Adrenal gland (tissue), 12 donors: ENCODE results near the gene DHX32. TPM values are rescaled to one million over a fixed set of nuclear protein-coding genes. Genes with fewer than 3 reads are reported as not detected.

Experiments
- DNase-seq, 7 donors: peaks; one replicate each; pipeline ENCODE4 v3.0.0-alpha.2; 2019 to 2020
- H3K27ac ChIP-seq, 5 donors: fragments of 200-600 bp; sonication (generic) in 4 of 5; 1 replicate in 3 of 5; 2 replicates in 2 of 5; pipeline versions ENCODE4 v1.5.1 to v1.8.0; 2016 to 2020; ENCODE audit warnings: mild to moderate bottlenecking in 1 of 5
- H3K27me3 ChIP-seq: fragments of 200-600 bp; 2 replicates; pipeline ENCODE4 v1.8.0; 2021
- H3K36me3 ChIP-seq, 2 donors: fragments of 200-600 bp; replicated peaks in 1 of 2; 1 replicate in 1 of 2; 2 replicates in 1 of 2; pipeline versions ENCODE4 v1.5.1 to v1.8.0; 2018 to 2022
- H3K4me1 ChIP-seq, 2 donors: fragments of 200-600 bp; replicated peaks in 1 of 2; 1 replicate in 1 of 2; 2 replicates in 1 of 2; pipeline versions ENCODE4 v1.5.1 to v1.8.0; 2018 to 2021
- H3K4me3 ChIP-seq, 4 donors: fragments of 200-600 bp; sonication (generic) in 3 of 4; one replicate each; pipeline ENCODE4 v1.5.1; 2016 to 2018
- H3K9me3 ChIP-seq, 3 donors: fragments of 200-600 bp; sonication (generic) in 1 of 3; replicated peaks in 1 of 3; 1 replicate in 2 of 3; 2 replicates in 1 of 3; pipeline versions ENCODE4 v1.5.1 to v1.8.0; 2016 to 2021
- POLR2A ChIP-seq, 2 donors: fragments of 450-650 bp; IDR thresholded peaks; one replicate each; pipeline ENCODE4 v1.6.1; 2017; ENCODE audit warnings: antibody characterized with exemption in 2 of 2, mild to moderate bottlenecking in 2 of 2, moderate library complexity in 1 of 2
- WGBS, 4 donors: extraction: QIAGEN DNeasy Blood & Tissue Kit in 2 of 4; methylation state at CpG; one replicate each; pipeline versions ENCODE4 v1.1.5 to v1.1.7; 2013 to 2017; 5-methylcytosine and 5-hydroxymethylcytosine counted together
- intact Hi-C, 2 donors: fragments of 100-400 bp; cut with DNase I; formaldehyde crosslinking; loops; one replicate each; pipeline versions ENCODE4 v1.14.1 to v1.15.0; 2022 to 2023
- polyA plus RNA-seq, 3 donors: library from polyadenylated mRNA; stranded (reverse); fragments of 200-250 nt in 2 of 3; fragments of 350-450 nt in 1 of 3; fragmentation: Illumina TruSeq in 1 of 3; extraction: RNeasy Lipid Tissue Mini Kit (QIAGEN cat#74804) in 1 of 3; gene quantifications; one replicate each; pipeline ENCODE4 v1.2.3, GENCODE V29; 2013 to 2014
- total RNA-seq, 9 donors: library from RNA; depleted of rRNA in 4 of 9; stranded (reverse); fragments of >200 nt in 4 of 9; fragments of 120-200 nt in 1 of 9; fragmentation: NEBNext Ultra II Directional in 1 of 9; extraction: Animal tissue kit (Norgen Biotek cat#: 25700) in 1 of 9; gene quantifications; one replicate each; pipeline versions ENCODE4 v1.1.0 to v1.2.4, GENCODE V29; 2013 to 2023
- TF ChIP-seq, protein P1 (sequence below), 6 experiments: fragments of 450-650 bp in 4 of 6; fragments of 200-600 bp in 2 of 6; sonication (generic) in 1 of 6; IDR thresholded peaks; 1 replicate in 5 of 6; 2 replicates in 1 of 6; pipeline versions ENCODE4 v1.5.1 to v1.8.0; 2016 to 2021; ENCODE audit warnings: antibody characterized with exemption in 6 of 6, mild to moderate bottlenecking in 2 of 6, moderate library complexity in 1 of 6
- donor health status: healthy with polysubstance abuse.
- donor health status: Bipolar disorder and iron deficiency.
- donor health status: DM: yes; HTN: yes; CAD: no.
- donor health status: DM: no; HTN: no; CAD: no.
- donor health status: DM: no; HTN: no; CAD: no.
- donor health status: DM: yes; HTN: yes; CAD: no.

DHX32 gene
- total and polyA plus RNA-seq, 12 donors, result 22.0 to 100 (median 39.2) TPM

DNA sequence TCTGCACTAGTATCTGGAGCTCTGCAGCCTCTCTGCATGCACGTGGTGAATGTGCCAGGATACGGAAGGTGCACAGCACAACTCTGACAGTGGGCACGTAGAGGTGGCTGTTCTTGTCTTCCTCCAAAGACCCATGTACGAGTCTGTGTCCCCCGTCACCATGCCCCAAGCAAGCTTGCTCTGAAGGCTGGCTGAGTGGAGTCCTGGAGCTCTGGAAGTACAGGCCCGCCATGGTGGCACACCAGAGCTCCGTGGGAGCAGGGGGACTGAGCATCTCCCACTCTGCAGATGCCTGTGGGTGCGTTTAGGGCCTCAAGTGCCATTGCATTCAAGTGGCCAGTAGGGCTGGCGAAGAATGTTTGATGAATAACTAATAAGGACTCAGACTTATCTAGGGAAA, 40.7 kb downstream of the DHX32 start:
- Histone ChIP-seq H3K9me3 (no peaks in the 10 kb centered on the region), H3K27ac (no peak overlapping the region), H3K4me3 (no peak overlapping the region), H3K36me3 (peaks cover 0 to 69% of the 10 kb centered on the region in 2 donors), H3K27me3 (no peaks in the 10 kb centered on the region), H3K4me1 (peaks cover 6 to 14% of the 10 kb centered on the region in 2 donors)
- no peak for DNase-seq
- TF ChIP-seq, protein P1, sequence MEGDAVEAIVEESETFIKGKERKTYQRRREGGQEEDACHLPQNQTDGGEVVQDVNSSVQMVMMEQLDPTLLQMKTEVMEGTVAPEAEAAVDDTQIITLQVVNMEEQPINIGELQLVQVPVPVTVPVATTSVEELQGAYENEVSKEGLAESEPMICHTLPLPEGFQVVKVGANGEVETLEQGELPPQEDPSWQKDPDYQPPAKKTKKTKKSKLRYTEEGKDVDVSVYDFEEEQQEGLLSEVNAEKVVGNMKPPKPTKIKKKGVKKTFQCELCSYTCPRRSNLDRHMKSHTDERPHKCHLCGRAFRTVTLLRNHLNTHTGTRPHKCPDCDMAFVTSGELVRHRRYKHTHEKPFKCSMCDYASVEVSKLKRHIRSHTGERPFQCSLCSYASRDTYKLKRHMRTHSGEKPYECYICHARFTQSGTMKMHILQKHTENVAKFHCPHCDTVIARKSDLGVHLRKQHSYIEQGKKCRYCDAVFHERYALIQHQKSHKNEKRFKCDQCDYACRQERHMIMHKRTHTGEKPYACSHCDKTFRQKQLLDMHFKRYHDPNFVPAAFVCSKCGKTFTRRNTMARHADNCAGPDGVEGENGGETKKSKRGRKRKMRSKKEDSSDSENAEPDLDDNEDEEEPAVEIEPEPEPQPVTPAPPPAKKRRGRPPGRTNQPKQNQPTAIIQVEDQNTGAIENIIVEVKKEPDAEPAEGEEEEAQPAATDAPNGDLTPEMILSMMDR (IDR thresholded peaks at IDR 0.05), result no peak
- TF ChIP-seq POLR2A (IDR thresholded peaks at IDR 0.05), result no peak
- 93 to 98% (median 95%) methylated on average over 6 to 9 of the region's 9 CpGs for WGBS, 4 donors
- intact Hi-C loops, result no loop called here

DNA sequence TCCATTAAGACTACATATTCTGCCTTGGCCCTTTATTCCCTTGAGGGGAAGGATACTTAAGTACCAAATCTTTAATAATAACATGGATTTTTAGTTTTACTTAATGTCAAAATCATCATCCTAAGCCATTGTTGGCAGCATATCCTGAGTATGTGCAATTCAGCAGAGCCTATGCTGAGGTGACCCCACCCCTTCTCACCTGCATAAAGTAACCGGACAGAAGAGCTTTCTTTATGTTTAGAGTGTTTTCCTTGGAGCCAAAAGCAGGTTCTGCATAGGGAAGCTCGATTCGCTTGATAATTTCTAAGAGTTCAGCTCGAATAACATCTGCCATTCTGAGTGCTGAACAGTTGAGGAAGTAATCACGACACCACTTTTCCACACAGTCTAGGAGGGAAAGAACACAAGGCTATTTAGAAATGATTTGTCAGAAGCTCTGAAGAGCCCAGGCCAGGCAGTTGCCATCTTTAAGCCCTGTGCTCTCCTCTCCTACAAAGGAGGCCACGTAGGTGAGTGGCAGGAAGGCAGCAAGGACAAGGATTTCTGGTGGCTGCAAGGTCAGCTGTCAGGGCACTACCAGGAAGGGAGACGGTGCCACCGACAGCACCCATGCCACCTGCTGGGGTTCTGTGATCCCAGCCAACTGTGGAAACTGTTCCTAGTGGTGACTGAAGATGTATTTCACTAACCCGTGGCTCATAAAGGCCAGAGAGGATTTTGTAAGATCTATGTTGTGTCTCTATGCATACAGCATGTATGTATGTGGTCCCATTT, 42.1 kb downstream of the DHX32 start:
- Histone ChIP-seq H3K27me3 (no peaks in the 10 kb centered on the region), H3K27ac (no peak overlapping the region), H3K9me3 (no peaks in the 10 kb centered on the region), H3K36me3 (peaks cover 0 to 75% of the 10 kb centered on the region in 2 donors), H3K4me1 (peaks cover 0 to under 1% of the 10 kb centered on the region in 2 donors), H3K4me3 (no peak overlapping the region)
- no peak for TF ChIP-seq POLR2A (IDR thresholded peaks at IDR 0.05)
- TF ChIP-seq, protein P1 (IDR thresholded peaks at IDR 0.05), result no peak
- no peak for DNase-seq
- intact Hi-C loops, result loop anchor here in 1 of 2 donors (10.0 kb wide), 1 partner anchor 94 kb away; no protein-coding TSS in a partner anchor
- 71 to 86% (median 79%) methylated on average over 7 to 9 of the region's 9 CpGs for WGBS, 4 donors

DNA sequence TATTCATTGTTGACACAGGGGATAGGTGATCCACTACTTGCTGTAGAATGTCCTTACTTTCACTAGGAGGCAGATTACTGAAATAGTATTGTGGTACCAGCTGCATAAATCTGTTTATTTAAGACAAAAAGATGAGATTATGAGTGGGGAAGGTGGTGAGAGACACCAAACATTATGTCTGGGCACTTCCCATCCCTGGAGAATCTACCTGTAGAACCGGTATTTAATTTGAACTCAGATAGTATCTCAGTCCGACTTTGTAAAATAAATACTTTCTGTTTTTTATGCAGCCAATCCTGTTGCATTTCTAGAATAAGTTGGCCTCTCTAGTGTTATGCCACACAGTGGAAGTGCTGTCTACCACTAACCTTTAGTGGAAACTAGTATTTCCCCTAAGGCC, 44.3 kb downstream of the DHX32 start:
- DNase-seq, result no peak
- H3K27me3 ChIP-seq, result no peaks in the 10 kb centered on the region
- no peak for TF ChIP-seq POLR2A (IDR thresholded peaks at IDR 0.05)
- TF ChIP-seq, protein P1 (IDR thresholded peaks at IDR 0.05), result no peak
- no peak overlapping the region for H3K27ac ChIP-seq
- intact Hi-C loops, result loop anchor here in 1 of 2 donors (10.0 kb wide), 1 partner anchor 92 kb away; no protein-coding TSS in a partner anchor
- H3K36me3 ChIP-seq, result peaks cover 0 to 90% of the 10 kb centered on the region in 2 donors
- WGBS, 4 donors, result 88 to 94% (median 91%) methylated on average over 2 of the region's 2 CpGs
- no peaks in the 10 kb centered on the region for H3K4me1 ChIP-seq
- H3K4me3 ChIP-seq, result no peak overlapping the region
- no peaks in the 10 kb centered on the region for H3K9me3 ChIP-seq

GRCh38 chr10:125828311-125828710, 52.8 kb downstream of the DHX32 start:
- H3K27me3 ChIP-seq, result no peaks in the 10 kb centered on the region
- TF ChIP-seq POLR2A (IDR thresholded peaks at IDR 0.05), result no peak
- TF ChIP-seq, protein P1 (IDR thresholded peaks at IDR 0.05), result no peak
- peaks cover 16 to 22% of the 10 kb centered on the region in 2 donors for H3K4me1 ChIP-seq
- DNase-seq, result no peak
- no peaks in the 10 kb centered on the region for H3K9me3 ChIP-seq
- no peak overlapping the region for H3K27ac ChIP-seq
- intact Hi-C loops, result no loop called here
- WGBS, 4 donors, result 92 to 96% (median 94%) methylated on average over 5 of the region's 5 CpGs
- H3K36me3 ChIP-seq, result peaks cover 0 to 61% of the 10 kb centered on the region in 2 donors
- no peak overlapping the region for H3K4me3 ChIP-seq
